A549 (cell line): Measurements from ENCODE around the gene SMURF1.

Experiments
- CHD2 ChIP-seq: fragments of 150-350 bp; IDR thresholded peaks from 2 replicates; pipeline ENCODE4 v1.6.1; 2014; ENCODE audit warnings: low read length; ENCODE audit not compliant: partially characterized antibody
- CTCF ChIP-seq: fragments of >200 bp; sonication (Bioruptor Twin); formaldehyde crosslinking; IDR thresholded peaks from 3 replicates; pipeline ENCODE4 v1.5.1; 2016
- EP300 ChIP-seq, 2 experiments: fragments of >200 bp; sonication (Bioruptor Twin); formaldehyde crosslinking; IDR thresholded peaks; 2 replicates in 1 of 2; 3 replicates in 1 of 2; pipeline ENCODE4 v1.6.1; 2016 to 2017
- FOSL2 ChIP-seq, 2 experiments: fragments of 450-650 bp in 1 of 2; fragments of >200 bp in 1 of 2; sonication (Bioruptor Twin) in 1 of 2; formaldehyde crosslinking; IDR thresholded peaks; 2 replicates each; pipeline versions ENCODE4 v1.5.0 to v1.6.1; 2016 to 2020; ENCODE audit warnings: mild to moderate bottlenecking in 1 of 2, moderate library complexity in 1 of 2
- KDM5A ChIP-seq: fragments of 200-600 bp; sonication (generic); IDR thresholded peaks from 2 replicates; pipeline ENCODE4 v1.6.1; 2016; ENCODE audit warnings: antibody characterized with exemption, mild to moderate bottlenecking
- POLR2A ChIP-seq: IDR thresholded peaks from 2 replicates; pipeline ENCODE4 v1.6.1; 2012; ENCODE audit warnings: mild to moderate bottlenecking, low read length
- RCOR1 ChIP-seq: fragments of 150-350 bp; IDR thresholded peaks from 2 replicates; pipeline ENCODE4 v1.6.1; 2014; ENCODE audit warnings: antibody characterized with exemption, low read length, low read depth
- RFX5 ChIP-seq: fragments of 450-650 bp; IDR thresholded peaks from 2 replicates; pipeline ENCODE4 v1.7.1; 2014; ENCODE audit warnings: antibody characterized with exemption, mild to moderate bottlenecking, moderate library complexity
- SMC3 ChIP-seq: fragments of >200 bp; sonication (Bioruptor Twin); formaldehyde crosslinking; IDR thresholded peaks from 3 replicates; pipeline ENCODE4 v1.6.1; 2018; ENCODE audit warnings: inconsistent platforms

DNA sequence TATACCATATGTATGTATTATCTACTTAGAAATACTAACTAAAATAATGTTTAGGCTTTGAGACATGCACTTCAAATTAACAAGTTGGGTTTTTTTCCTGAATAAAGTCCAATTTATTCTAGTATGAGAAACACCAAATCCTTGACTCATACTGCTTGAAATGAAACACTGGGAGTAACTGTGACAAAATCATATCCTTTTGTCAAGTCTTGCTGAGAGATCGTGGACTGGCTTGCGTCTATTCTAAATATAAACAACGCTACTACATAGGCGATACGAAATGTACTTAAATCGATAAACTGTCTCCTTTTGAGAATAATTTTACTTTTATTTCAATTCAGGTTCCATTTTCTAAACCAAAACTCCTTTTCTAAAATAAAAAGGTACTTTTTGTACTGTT, 16.3 kb downstream of the SMURF1 start:
- TF ChIP-seq CTCF (no peak), KDM5A (no peak), SMC3 (no peak), CHD2 (no peak), POLR2A (no peak), EP300 (IDR thresholded peaks at IDR 0.05) (no peak), RFX5 (no peak), FOSL2 (IDR thresholded peaks at IDR 0.05) (no peak), FOSL2 (CRISPR knock-in tag; IDR thresholded peaks at IDR 0.05) (no peak), RCOR1 (no peak)
